ENCODE results near the gene AHDC1.
"Not testable (repeated sequence)": the region's sequence is repeated elsewhere in the genome, so short reads cannot be mapped to it uniquely, and the experiment has no call there.

The AHDC1 gene

GRCh38 chr1:27603681-27604578, at the start of gene AHDC1:
Gene AHDC1, minus strand, starts transcription at chr1:27604144. Its CDS starts 52,029 bp downstream, at chr1:27552115.
- intact Hi-C loops (cut with DNase I), result loop anchor here (2.0 to 10.0 kb wide), 3 partner anchors 47 to 279 kb away; partner anchors contain the start of genes TMEM222 and WASF2
- DNase-seq, result peak; percentile 67 to 97 (median 92)

- intact Hi-C loops (cut with DNase I), result no loop called here
- no peak for DNase-seq
Observed at GRCh38 chr1:27652111-27652864, 48.3 kb upstream of the AHDC1 start.

- intact Hi-C loops (cut with DNase I), result no loop called here
- DNase-seq, result peak in 3 of 42 donors; percentile 20 to 49 (median 26)
Observed at GRCh38 chr1:27650539-27651175, 46.7 kb upstream of the AHDC1 start.

GRCh38 chr1:27650171-27650538, 46.2 kb upstream of the AHDC1 start:
- DNase-seq, result no peak
- intact Hi-C loops (cut with DNase I), result no loop called here

GRCh38 chr1:27649306-27649635, 45.3 kb upstream of the AHDC1 start:
- no peak for DNase-seq
- intact Hi-C loops (cut with DNase I), result no loop called here

- no peak for DNase-seq
Observed at GRCh38 chr1:27648602-27649305, 44.8 kb upstream of the AHDC1 start.

GRCh38 chr1:27647328-27647727, 43.4 kb upstream of the AHDC1 start:
- intact Hi-C loops (cut with DNase I), result no loop called here
- DNase-seq, result no peak

More at GRCh38 chr1:27648602-27649305, 44.8 kb upstream of the AHDC1 start:
- intact Hi-C loops (cut with DNase I), result no loop called here

GRCh38 chr1:27646676-27647075, 42.7 kb upstream of the AHDC1 start:
- no peak for DNase-seq
- intact Hi-C loops (cut with DNase I), result no loop called here

- no peak for DNase-seq
- intact Hi-C loops (cut with DNase I), result no loop called here
Observed at GRCh38 chr1:27645071-27645415, 41.1 kb upstream of the AHDC1 start.

GRCh38 chr1:27644369-27645070, 40.6 kb upstream of the AHDC1 start:
- intact Hi-C loops (cut with DNase I), result no loop called here
- DNase-seq, result no peak

- peak in 26 of 42 donors; percentile 18 to 65 (median 42) for DNase-seq
- intact Hi-C loops (cut with DNase I), result no loop called here
Observed at GRCh38 chr1:27643600-27644368, 39.8 kb upstream of the AHDC1 start.

GRCh38 chr1:27640514-27640913, 36.6 kb upstream of the AHDC1 start:
- DNase-seq; intact Hi-C loops (cut with DNase I): not testable (repeated sequence)

GRCh38 chr1:27638805-27639204, 34.9 kb upstream of the AHDC1 start:
- intact Hi-C loops (cut with DNase I), result no loop called here
- no peak for DNase-seq

GRCh38 chr1:27638047-27638734, 34.2 kb upstream of the AHDC1 start:
- no peak for DNase-seq
- intact Hi-C loops (cut with DNase I), result no loop called here

GRCh38 chr1:27635396-27636142, 31.6 kb upstream of the AHDC1 start:
- DNase-seq, result no peak
- intact Hi-C loops (cut with DNase I), result no loop called here

GRCh38 chr1:27634985-27635367, 31.0 kb upstream of the AHDC1 start, which contains the start of gene FGR:
Gene FGR, minus strand, starts transcription at chr1:27635185. Its CDS starts 11,269 bp downstream, at chr1:27623916.
- peak in 1 of 42 donors; percentile 41 for DNase-seq
- intact Hi-C loops (cut with DNase I), result no loop called here
